ENCODE measurements around the gene PBX3. TPM values are rescaled to one million over a fixed set of nuclear protein-coding genes. Genes with fewer than 3 reads are reported as not detected.

Gene PBX3
- total and polyA plus RNA-seq, 2 of the 13 experiments (the other 11 are each of a cell fraction or from before 2014, with no cell fraction given) = 6.0 to 11.2 TPM

DNA sequence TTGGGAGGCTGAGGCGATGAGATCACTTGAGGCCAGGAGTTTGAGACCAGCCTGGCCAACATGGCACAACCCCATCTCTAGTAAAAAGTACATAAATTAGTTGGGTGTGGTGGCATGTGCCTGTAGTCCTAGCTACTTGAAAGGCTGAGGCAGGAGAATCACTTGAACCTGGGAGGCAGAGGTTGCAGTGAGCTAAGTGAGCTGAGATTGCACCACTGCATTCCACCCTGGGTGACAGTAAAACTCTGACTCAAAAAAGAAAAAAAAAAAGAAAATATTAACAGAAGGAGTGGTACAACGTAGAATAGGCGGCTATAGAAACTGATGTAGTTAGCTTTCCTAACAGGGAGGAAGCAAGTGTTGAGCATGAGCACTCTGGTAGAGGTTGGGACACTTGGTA is 59.9 kb downstream of the PBX3 start:
- H3K36me3 ChIP-seq (replicated peaks in 1 of 2; ENCODE audit: control insufficient read depth in 1 of 2, insufficient read depth in 2 of 2, low read length in 2 of 2) = no peaks in the 10 kb centered on the region
- ATAC-seq = no peak
- BruUV-seq (replicated peaks) = no TSS peak
- H3K9ac ChIP-seq (ENCODE audit: insufficient read depth, low read depth, low read length) = no peak overlapping the region
- H3K4me3 ChIP-seq (replicated peaks in 1 of 3; ENCODE audit: insufficient read depth in 1 of 3, low read depth in 2 of 3, low read length in 3 of 3) = no peak overlapping the region
- in situ Hi-C loops (cut with HindIII; ENCODE audit: extremely low pct_ligation_motif_present, low pct_unique_long_range_greater_than_20kb) = no loop called here
- CTCF ChIA-PET (ENCODE audit: low intra/inter-chr PET ratio, low total read pairs) = no interaction called here
- no peak for FAIRE-seq
- H2AFZ ChIP-seq (ENCODE audit: low read length) = no peak overlapping the region
- no peaks in the 10 kb centered on the region for H4K20me1 ChIP-seq (ENCODE audit: insufficient read depth, low read length)
- 81% methylated on average over 3 of the region's 3 CpGs for WGBS (ENCODE audit: low lambda C conversion rate)
- no peak for DNase-seq (ENCODE audit: low spot score)
- H3K27ac ChIP-seq (ENCODE audit: extremely low read length, insufficient read depth, low read length) = no peak overlapping the region
- H3K4me1 ChIP-seq (ENCODE audit: insufficient read depth, low read length) = no peaks in the 10 kb centered on the region
- no peaks in the 10 kb centered on the region for H3K27me3 ChIP-seq (ENCODE audit: control insufficient read depth in 1 of 2, insufficient read depth in 2 of 2, low read length in 2 of 2)
- no peak for TF ChIP-seq SMAD3 (CRISPR knock-in tag; IDR thresholded peaks at IDR 0.05)
- TF ChIP-seq ZNF432 (CRISPR knock-in tag; IDR thresholded peaks at IDR 0.05; ENCODE audit: borderline replicate concordance) = no peak
- no peak for TF ChIP-seq ZNF335 (CRISPR knock-in tag; IDR thresholded peaks at IDR 0.05)
- no peak for TF ChIP-seq NPAS2 (CRISPR knock-in tag; IDR thresholded peaks at IDR 0.05; ENCODE audit: borderline replicate concordance)
- TF ChIP-seq ATF1 (CRISPR knock-in tag; IDR thresholded peaks at IDR 0.05) = no peak
- TF ChIP-seq TRIM24 (CRISPR knock-in tag; IDR thresholded peaks at IDR 0.05) = no peak
- TF ChIP-seq CHCHD3 (CRISPR knock-in tag; IDR thresholded peaks at IDR 0.05) = no peak
- TF ChIP-seq, protein P1, sequence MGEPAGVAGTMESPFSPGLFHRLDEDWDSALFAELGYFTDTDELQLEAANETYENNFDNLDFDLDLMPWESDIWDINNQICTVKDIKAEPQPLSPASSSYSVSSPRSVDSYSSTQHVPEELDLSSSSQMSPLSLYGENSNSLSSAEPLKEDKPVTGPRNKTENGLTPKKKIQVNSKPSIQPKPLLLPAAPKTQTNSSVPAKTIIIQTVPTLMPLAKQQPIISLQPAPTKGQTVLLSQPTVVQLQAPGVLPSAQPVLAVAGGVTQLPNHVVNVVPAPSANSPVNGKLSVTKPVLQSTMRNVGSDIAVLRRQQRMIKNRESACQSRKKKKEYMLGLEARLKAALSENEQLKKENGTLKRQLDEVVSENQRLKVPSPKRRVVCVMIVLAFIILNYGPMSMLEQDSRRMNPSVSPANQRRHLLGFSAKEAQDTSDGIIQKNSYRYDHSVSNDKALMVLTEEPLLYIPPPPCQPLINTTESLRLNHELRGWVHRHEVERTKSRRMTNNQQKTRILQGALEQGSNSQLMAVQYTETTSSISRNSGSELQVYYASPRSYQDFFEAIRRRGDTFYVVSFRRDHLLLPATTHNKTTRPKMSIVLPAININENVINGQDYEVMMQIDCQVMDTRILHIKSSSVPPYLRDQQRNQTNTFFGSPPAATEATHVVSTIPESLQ (CRISPR knock-in tag; conservative IDR thresholded peaks at IDR 0.05) = no peak
- no peak for TF ChIP-seq NCOA1 (CRISPR knock-in tag; IDR thresholded peaks at IDR 0.05)
- no peak for TF ChIP-seq ELF4 (CRISPR knock-in tag; IDR thresholded peaks at IDR 0.05; ENCODE audit: borderline replicate concordance)
- TF ChIP-seq, protein P2, sequence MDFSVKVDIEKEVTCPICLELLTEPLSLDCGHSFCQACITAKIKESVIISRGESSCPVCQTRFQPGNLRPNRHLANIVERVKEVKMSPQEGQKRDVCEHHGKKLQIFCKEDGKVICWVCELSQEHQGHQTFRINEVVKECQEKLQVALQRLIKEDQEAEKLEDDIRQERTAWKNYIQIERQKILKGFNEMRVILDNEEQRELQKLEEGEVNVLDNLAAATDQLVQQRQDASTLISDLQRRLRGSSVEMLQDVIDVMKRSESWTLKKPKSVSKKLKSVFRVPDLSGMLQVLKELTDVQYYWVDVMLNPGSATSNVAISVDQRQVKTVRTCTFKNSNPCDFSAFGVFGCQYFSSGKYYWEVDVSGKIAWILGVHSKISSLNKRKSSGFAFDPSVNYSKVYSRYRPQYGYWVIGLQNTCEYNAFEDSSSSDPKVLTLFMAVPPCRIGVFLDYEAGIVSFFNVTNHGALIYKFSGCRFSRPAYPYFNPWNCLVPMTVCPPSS (IDR thresholded peaks at IDR 0.05) = no peak
- TF ChIP-seq TBX3 (IDR thresholded peaks at IDR 0.05; ENCODE audit: borderline replicate concordance) = no peak
- TF ChIP-seq, protein P3, sequence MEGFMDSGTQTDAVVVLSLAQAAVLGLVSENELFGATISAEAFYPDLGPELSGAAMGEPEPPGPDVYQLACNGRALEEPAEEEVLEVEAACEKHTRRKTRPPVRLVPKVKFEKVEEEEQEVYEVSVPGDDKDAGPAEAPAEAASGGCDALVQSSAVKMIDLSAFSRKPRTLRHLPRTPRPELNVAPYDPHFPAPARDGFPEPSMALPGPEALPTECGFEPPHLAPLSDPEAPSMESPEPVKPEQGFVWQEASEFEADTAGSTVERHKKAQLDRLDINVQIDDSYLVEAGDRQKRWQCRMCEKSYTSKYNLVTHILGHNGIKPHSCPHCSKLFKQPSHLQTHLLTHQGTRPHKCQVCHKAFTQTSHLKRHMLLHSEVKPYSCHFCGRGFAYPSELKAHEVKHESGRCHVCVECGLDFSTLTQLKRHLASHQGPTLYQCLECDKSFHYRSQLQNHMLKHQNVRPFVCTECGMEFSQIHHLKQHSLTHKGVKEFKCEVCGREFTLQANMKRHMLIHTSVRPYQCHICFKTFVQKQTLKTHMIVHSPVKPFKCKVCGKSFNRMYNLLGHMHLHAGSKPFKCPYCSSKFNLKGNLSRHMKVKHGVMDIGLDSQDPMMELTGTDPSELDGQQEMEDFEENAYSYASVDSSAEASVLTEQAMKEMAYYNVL (CRISPR knock-in tag; IDR thresholded peaks at IDR 0.05; ENCODE audit: borderline replicate concordance) = no peak
- POLR2A ChIA-PET = no interaction called here
- H3K4me2 ChIP-seq (ENCODE audit: low read depth, low read length) = no peak overlapping the region
- no peaks in the 10 kb centered on the region for H3K9me3 ChIP-seq (ENCODE audit: low read length)
- intact Hi-C loops (cut with micrococcal nuclease; ENCODE audit: unreplicated experiment) = no loop called here
- no peaks in the 10 kb centered on the region for H3K79me2 ChIP-seq (ENCODE audit: insufficient read depth, low read length)

All from HepG2 (cell line).